Spleen (tissue), 7 donors: Measurements from ENCODE around the gene POU2F1.

ENCODE experiments used
- POLR2A ChIP-seq, 3 donors: fragments of 450-650 bp; IDR thresholded peaks; one replicate each; pipeline ENCODE4 v1.5.1; 2017; ENCODE audit warnings: antibody characterized with exemption in 3 of 3, mild to moderate bottlenecking in 1 of 3
- POLR2AphosphoS5 ChIP-seq, 3 donors: sonication (generic); formaldehyde crosslinking; IDR thresholded peaks; one replicate each; pipeline ENCODE4 v1.5.1; 2017; ENCODE audit warnings: antibody characterized with exemption in 3 of 3
- TF ChIP-seq, protein P1 (sequence below), 11 experiments: fragments of 200-600 bp in 7 of 11; fragments of 450-650 bp in 4 of 11; sonication (generic) in 4 of 11; IDR thresholded peaks in 8 of 11; conservative IDR thresholded peaks in 3 of 11; 1 replicate in 7 of 11; 2 replicates in 4 of 11; pipeline versions ENCODE4 v1.4.0 to v1.8.0; 2016 to 2021; ENCODE audit warnings: antibody characterized with exemption in 11 of 11, inconsistent platforms in 4 of 11, mild to moderate bottlenecking in 1 of 11
- donor health status: DM: no; HTN: no; CAD: no; lungs with moderate emphysema.
- donor health status: DM: no; HTN: no; CAD: no.
- donor health status: DM: no; HTN: no; CAD: no.

DNA sequence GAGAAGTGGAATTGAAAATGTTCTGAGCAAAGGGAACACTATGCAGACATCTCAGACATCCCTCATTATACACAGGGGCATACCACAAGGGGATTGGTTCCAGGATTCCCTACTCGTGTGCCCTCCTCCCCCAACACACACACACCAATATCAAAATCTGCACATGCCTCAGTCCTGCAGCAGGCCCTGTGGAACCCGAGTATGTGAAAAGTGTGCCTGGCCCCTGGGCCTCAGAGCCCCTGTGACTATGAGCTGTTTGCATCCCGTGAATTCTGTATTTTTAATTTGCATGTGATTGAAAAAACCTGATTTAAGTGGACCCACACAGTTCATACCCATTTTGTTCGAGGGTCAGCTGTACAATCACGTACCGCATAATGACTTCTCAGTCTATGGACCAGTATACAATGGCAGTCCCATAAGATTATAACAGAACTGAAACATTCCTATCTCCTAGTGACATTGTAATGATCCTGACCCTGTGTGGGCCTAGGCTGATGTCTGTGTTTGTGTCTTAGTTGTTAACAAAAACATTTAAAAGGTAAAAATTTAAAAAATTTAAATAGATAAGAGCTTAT lies 11.3 kb downstream of the POU2F1 start:
- TF ChIP-seq, protein P1, sequence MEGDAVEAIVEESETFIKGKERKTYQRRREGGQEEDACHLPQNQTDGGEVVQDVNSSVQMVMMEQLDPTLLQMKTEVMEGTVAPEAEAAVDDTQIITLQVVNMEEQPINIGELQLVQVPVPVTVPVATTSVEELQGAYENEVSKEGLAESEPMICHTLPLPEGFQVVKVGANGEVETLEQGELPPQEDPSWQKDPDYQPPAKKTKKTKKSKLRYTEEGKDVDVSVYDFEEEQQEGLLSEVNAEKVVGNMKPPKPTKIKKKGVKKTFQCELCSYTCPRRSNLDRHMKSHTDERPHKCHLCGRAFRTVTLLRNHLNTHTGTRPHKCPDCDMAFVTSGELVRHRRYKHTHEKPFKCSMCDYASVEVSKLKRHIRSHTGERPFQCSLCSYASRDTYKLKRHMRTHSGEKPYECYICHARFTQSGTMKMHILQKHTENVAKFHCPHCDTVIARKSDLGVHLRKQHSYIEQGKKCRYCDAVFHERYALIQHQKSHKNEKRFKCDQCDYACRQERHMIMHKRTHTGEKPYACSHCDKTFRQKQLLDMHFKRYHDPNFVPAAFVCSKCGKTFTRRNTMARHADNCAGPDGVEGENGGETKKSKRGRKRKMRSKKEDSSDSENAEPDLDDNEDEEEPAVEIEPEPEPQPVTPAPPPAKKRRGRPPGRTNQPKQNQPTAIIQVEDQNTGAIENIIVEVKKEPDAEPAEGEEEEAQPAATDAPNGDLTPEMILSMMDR (IDR thresholded peaks at IDR 0.05 in 8 of 11, conservative IDR thresholded peaks at IDR 0.05 in 3 of 11), result no peak
- no peak for TF ChIP-seq POLR2A (IDR thresholded peaks at IDR 0.05)
- no peak for TF ChIP-seq POLR2AphosphoS5 (IDR thresholded peaks at IDR 0.05)
